ENCODE results near the gene ACOT4.
"Not testable (repeated sequence)": the region's sequence is repeated elsewhere in the genome, so short reads cannot be mapped to it uniquely, and the experiment has no call there.

ACOT4 gene

DNA sequence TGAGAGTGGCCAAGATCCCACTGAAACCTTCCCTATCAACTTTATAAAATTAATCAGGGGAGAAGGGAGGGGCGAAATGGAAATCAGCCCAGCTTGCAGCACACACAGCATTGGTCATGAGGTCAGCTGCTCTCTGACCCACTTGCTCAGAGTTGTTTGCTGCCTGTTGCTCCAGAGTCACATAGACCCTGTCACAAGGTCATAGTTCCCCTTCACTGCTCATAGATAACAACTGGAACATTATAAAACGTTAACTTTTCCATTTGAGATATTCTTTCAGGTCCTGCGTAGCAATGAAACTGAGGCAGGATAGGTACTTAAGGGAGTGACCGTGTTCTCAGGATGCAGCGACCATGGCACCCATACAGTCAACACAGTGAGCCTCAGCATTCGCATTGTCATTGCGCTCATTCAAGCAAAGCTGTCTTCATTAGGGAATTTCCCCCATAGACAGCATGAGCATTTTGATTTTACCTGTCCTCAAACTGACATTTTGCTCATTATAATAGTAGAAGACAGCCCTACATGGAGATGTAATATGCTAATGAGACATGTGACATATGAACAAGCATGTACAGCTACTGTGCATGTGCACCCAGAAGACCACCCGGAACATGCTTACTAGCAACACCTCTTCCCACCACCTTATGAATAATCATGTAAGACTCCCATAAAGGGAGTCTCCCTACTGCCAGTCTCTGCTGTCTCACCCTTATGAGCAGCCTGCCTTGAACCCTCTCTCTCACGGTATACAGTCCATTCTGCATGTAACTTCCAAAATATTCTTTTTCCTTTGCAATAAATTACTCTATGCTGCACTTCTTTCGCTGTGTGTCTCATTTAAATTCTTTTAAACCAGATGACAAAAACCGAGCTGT is 9.3 kb upstream of the ACOT4 start:
- DNase-seq: not testable (repeated sequence)

DNA sequence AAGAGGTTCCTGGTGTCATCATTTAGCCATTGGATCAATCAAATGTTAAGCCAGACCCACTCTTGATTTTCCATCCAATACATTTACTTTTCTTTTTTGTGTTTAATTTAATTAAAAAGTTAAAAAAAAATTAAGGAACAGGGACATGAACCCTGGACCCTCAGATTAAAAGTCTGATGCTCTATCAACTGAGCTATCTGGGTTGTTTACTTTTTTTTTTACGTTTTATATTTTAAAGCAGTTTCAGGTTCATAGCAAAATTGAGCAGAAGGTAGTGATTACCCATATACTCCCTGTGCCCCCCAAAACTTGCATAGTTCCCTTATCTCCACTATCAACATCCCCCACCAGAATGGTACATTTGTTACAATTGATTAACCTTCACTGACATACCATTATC is 3.0 kb upstream of the ACOT4 start:
- DNase-seq: no peak

DNA sequence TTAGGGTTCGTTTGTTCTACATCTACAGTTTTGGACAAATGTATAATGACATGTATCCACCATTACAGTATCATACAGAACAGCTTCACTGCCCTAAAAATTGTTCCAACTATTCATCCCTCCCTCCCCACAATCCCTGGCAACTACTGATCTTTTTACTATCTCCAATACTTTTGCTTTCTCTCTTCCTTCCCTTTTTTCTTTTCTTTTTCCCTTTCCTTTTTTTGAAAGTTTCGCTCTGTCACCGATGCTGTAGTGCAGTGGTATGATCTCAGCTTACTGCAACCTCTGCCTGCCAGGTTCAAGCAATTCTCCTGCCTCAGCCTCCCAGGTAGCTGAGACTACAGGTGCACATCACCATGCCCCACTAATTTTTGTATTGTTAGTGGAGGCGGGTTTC is 2.6 kb upstream of the ACOT4 start:
- DNase-seq: no peak

DNA sequence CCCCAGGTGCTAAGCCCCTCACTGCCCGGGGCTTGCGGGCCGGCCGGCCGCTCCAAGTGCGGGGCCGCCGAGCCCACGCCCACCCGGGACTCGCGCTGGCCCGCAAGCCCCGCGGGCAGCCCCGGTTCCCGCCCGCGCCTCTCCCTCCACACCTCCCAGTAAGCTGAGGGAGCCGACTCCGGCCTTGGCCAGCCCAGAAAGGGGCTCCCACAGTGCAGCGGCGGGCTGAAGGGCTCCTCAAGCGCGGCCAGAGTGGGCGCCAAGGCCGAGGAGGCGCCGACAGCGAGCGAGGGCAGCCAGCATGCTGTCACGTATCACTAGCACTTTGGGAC is 1.0 kb upstream of the ACOT4 start:
- not testable (repeated sequence) for DNase-seq

DNA sequence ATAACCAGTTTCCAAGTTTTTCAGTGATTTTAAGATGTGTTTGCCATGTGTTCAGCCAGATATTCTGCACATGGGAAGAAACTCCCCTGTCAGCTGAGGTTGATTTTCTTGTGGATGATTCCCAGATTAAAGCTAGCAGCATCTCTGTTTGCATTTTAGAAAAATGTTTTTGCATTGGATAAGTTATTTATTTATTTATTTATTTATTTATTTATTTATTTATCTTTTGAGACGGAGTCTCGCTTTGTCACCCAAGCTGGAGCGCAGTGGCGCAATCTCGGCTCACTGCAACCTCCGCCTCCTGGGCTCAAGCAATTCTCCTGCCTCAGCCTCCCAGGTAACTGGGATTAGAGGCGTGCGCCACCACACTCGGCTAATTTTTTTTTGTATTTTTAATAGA is 2.8 kb downstream of the ACOT4 start:
- DNase-seq: no peak

DNA sequence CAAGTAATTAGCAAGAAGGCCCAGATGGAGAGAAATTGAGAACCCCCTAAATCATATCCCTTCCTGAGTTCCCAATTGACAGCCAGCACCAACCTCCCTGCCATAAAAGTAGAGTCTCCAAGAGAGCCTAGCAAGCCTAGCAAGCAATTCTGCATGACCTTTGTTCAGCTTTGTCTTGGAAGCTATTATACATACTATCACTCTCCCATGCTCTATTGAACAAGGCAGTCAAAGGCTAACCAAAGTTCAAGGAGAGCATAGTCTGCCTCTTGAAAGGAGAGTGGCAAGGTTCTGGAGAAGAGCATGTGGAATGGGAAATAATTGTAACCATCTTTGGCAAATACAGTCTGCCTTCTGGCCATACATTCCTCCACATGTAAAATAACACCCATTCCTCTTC is 7.8 kb downstream of the ACOT4 start:
- no peak for DNase-seq

DNA sequence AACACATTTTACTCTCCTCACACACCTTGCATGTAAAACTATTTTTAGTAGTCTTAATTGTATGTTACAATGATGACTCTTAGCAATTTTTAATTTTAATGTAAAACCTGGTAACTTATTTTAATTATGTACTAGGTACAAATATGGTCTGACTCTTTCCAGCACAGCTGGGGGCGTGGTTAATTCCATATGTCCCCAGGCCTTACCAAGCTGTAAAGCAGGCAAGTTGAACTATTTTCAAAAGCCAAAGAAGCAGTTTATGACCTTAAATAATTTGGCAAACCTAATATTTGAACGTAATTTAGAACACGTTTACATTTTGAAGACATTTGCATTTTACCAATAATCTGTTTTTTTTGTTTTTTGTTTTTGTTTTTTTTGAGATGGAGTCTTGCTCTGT is 11.3 kb downstream of the ACOT4 start:
- no peak for DNase-seq

DNA sequence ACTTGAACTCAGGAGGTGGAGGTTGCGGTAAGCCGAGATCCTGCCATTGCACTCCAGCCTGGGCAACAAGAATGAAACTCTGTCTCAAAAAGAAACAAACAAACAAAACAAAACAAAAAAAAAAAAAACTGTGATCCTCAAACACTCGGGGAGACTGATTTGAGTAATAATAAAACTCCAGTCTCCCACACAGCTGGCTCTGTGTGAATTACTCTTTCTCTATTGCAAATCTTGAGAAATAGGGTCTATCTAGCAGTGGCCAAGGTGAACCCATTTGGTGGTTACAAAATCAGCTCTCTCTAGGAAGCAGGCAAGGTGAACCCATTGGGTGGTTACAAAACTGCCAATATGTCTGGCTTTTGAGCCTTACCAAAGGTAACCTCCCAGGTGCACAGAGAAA is 14.6 kb downstream of the ACOT4 start:
- DNase-seq: no peak

DNA sequence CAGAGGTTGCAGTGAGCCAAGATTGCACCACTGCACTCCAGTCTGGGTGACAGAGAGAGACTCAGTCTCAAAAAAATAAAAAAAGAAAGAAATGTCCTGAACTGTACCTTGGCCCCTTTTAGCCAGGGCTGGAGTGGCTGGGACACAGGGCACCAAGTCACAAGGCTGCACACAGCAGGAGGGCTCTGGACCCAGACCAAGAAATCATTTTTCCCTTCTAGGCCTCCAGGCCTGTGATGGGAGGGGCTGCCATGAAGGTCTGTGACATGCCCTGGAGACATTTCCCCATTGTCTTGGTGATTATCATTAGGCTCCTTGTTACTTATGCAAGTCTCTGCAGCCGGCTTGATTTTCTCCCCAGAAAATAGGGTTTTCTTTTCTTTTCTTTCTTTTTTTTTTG is 15.6 kb downstream of the ACOT4 start:
- no peak for DNase-seq

DNA sequence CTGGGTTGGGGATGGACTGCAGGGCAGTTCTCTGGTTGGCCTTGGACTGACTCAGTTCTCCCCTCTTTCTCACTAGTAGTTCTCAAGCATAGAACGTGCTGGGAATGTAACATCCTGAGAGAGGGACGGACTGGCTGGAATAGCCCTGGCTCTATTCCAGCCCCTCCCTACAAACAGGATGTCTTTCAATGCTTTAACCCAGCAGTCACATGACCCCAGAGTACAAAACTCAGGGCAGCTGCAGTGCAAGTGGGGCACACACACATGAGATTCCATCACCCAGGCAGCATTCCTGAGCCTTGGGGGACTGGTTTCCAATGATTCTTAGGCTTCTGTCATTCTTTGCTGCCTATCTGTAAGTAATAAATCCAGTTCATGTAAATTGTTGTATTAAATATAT is 19.0 kb downstream of the ACOT4 start:
- no peak for DNase-seq

DNA sequence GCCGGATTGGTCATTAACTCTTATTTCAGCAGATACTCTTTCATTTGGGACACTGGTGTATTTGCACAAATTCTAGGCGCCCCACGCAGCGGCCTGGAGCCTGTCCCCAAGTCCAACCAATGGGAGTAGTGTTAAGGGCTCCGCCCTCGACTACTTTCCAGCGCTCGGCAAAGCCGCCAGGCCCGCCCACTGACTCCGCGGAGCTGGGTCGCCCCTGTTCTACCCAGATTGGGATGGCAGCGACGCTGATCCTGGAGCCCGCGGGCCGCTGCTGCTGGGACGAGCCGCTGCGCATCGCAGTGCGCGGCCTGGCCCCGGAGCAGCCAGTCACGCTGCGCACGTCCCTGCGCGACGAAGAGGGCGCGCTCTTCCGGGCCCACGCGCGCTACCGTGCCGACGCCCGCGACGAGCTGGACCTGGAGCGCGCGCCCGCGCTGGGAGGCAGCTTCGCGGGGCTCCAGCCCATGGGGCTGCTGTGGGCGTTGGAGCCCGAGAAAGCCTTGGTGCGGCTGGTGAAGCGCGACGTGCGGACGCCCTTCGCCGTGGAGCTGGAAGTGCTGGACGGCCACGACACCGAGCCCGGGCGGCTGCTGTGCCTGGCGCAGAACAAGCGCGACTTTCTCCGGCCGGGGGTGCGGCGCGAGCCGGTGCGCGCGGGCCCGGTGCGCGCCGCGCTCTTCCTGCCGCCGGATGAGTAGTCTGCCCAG is 20.8 kb downstream of the ACOT4 start, which contains the start of gene ACOT6:
Gene ACOT6 (plus strand): TSS at position 179 of the 707 bp plus-strand sequence. CDS start 55 bp downstream, at position 234.
- DNase-seq: peak; percentile 23

DNA sequence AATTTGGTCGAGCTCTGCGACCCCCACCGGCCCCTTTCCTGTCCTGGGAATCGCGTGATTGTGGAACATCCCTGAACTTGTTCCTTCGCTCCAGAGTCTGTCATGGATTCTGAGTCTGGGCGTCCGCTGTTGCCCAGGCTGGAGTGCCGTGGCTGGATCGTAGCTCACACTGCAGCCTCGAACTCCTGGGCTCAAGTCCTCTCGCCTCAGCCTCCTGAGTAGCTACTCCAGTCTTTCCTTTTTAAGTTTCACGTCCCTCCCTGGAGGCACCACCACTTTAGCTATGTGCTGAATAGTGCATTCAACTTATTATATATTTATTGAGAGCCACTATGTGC is 21.3 kb downstream of the ACOT4 start:
- DNase-seq: no peak

DNA sequence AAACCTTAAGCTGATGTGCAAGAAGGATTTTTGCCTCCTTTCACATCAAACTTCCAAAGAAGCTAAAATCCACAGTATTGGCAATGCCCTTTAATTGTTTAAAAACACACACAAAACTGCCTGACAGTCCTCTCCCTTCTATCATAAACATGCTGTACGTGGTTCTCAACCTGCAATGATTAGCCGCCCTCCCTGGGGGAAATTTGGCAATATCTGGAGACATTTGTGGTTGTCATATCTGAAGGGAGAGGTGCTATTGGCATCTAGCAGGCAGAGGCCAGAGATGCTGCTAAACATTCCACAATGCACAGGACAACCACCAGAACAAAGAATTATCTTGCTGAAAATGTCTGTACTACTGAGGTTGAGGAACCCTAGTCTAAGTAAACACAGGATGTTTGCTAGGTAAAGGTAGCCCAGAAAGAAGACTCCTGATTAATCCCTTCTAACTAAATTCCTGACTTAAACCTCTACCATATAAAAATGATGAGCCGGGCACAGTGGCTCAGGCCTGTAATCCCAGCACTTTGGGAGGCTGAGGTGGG is 21.8 kb downstream of the ACOT4 start:
- DNase-seq: no peak

DNA sequence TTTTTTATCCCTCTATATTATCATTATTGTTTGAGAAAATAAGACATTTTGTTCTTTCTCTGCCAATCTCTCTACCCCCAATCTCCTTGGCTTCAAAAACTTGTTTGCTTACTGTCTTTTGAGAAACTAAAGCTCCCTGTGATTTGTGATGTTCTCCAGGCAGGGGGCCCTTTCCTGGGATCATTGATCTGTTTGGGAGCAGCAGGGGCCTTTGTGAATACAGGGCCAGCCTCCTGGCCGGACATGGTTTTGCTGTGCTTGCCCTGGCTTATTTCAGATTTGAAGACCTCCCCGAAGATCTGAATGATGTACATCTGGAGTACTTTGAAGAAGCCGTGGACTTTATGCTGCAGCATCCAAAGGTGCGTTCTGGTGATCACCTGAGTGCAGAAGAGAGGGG is 25.2 kb downstream of the ACOT4 start:
- DNase-seq: no peak

DNA sequence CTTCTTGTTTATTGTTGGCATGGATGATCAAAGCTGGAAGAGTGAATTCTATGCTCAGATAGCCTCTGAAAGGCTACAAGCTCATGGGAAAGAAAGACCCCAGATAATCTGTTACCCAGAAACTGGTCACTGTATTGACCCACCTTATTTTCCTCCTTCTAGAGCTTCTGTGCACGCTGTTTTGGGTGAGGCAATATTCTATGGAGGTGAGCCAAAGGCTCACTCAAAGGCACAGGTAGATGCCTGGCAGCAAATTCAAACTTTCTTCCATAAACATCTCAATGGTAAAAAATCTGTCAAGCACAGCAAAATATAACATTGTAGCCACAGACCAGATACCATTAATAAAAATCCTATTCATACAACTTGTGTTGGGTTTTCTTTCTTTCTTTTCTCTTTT is 27.9 kb downstream of the ACOT4 start:
- DNase-seq: no peak

DNA sequence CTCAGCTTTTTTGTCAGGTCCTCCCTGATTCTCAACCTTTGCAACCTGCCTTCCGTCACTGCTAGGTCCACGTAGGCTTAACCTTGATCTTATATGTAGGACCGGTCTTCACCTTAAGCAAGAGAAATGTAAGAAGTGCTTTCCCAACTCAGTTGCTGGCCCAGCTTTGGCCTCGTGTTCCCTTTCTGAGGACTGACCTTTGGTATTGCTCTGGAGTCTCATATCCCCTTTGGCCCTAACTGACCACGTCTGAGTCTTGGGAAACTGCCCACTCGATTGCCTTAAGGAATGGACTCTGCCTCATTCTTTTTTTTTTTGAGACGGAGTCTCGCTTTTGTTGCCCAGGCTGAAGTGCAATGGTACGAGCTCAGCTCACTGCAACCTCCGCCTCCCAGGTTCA is 28.6 kb downstream of the ACOT4 start:
- no peak for DNase-seq

DNA sequence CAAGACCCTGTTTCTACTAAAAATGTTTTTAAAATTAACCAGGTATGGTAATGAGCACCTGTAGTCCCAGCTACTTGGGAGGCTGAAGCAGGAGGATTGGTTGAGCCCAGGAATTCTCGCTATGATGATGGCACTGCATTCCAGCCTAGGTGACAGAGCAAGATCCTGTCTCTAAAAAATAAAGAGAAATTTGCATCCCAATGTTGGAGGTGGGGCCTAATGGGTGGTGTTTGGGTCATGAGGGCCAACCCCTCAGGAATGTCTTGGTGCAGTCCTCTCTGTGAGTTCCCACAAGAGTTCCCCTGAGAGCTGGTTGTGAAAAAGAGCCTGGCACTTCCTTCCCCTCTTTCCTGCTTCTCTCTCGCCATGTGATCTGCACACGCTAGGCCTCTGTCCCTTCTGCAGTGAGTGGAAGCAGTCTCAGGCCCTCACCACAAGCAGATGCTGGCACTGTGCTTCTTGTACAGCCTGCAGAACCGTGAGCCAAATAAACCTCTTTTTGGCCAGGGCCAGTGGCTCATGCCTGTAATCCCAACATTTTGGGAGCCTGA is 31.9 kb downstream of the ACOT4 start:
- no peak for DNase-seq

DNA sequence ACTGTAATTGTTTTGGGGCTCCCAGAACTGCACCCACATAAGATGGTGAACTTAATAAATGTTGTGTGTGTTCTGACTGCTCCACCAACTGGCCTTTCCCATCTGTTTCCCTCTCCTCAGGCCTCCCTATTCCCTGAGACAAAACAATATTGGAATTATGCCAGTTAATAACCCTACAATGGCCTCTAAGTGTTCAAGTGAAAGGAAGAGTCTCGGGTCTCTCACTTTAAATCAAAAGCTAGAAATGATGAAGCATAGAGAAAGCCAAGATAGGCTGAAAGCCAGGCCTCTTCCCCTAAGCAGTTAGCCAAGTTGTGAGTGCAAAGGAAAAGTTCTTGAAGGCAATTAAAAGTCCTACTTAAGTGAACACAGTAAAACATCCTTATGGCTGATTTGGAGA is 34.0 kb downstream of the ACOT4 start:
- no peak for DNase-seq

DNA sequence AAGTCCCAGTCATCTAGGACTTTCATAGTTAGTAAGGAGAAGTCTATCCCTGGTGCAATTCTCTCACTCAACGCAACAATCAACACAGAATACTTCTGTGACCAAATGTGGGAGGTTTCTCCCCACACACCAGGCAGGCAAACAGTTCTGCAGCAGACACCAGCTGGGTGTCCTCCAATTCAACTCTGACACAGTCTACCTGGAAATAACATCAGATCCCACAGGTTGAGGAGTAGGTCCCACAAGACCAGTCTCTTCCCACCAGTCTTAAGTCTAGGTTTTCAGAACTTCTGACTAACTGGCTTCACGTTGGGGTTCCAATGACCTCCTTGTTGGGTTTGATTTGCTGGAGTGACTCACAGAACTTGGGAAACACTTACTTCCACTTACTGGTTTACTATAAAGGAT is 35.5 kb downstream of the ACOT4 start:
- DNase-seq: no peak

DNA sequence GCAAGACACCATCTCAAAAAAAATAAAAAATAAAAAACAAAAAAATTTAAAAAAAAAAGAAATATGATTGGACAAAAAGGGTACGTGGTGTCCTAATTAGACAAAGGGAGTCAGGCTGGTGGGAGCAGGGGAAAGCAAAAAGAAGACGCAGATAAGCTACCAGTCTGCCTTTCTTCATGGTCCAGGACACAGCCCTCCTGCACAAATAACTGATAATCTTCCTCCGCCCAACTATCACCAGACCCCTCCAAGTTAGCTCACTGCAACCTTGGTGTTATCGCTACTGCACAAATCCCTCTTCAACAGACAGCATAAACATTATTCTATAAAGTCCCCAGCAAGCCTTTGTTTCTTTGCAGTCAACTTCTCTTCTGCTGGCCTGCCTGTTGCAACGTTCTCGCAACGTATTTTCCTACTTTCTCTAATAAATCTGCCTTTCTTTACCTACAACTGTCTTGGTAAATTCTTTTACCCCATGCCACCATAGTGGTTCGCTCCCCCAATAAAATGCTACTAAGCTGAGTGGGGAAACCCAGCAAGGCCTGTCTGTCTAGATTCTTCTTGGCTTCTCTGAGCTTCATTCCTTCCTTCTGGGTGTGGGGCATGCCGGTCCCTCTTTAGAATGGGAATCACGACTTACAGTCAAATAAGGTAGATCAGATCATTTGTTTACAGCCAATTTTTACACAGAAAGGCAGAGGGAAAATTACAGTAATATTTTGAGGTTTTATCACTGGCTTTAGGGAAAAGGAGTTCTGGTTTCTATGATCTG is 38.5 kb downstream of the ACOT4 start:
- no peak for DNase-seq

DNA sequence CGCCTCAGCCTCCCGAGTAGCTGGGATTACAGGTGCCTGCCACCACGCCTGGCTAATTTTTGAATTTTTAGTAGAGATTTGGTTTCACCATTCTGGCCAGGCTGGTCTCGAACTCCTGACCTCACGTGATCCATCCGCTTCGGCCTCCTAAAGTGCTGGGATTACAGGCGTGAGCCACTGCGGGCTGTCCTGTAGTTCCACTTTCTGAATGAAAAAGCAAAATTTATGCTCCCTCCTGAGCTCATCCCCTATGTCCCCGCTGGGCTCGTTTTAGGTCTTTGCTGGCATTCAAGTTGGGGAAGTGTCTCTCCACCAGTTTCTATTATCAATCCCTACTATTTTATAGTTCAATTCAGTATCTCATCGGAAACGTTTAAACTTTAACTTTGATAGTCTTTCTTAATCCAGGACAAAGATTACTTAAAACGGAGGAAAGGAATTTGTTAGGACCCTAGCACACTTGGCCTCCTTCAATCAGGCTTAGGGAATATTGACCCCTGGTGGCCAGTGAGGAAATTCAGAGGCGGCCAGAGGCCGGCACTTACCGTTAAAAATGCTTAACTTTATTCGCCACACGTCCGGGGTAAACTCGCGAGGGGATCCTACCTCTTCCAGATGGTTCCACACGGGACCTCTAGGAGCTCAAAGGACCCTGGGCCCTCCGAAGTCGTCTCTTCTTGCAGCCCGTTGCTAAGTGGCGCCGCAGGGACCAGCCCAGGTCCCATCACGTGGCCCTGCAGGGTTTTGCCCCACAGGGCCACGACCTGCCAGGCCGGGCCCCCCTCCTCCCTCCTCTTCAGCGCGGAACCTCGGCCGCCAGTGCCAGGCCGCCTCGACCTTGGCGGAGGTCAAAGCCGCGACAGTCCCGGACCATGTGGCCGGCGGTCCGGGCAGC is 41.7 kb downstream of the ACOT4 start:
- DNase-seq: no peak
